Endothelial cell of umbilical vein (primary cell): ENCODE results near the gene PDK1.

Experiments
- EZH2 ChIP-seq: IDR thresholded peaks from 2 replicates; pipeline ENCODE4 v1.6.1; 2012; ENCODE audit warnings: borderline replicate concordance, low read depth, mild to moderate bottlenecking, moderate library complexity, low read length, inconsistent platforms; ENCODE audit not compliant: severe bottlenecking
- POLR2A ChIP-seq: IDR thresholded peaks from 2 replicates; pipeline ENCODE4 v1.6.1; 2012; ENCODE audit warnings: low read depth, mild to moderate bottlenecking, control low read depth, low read length
- POLR2AphosphoS5 ChIP-seq: IDR thresholded peaks from 2 replicates; pipeline ENCODE4 v1.6.1; 2012; ENCODE audit warnings: low read depth, mild to moderate bottlenecking, control low read depth, low read length, moderate library complexity; ENCODE audit not compliant: insufficient read depth
- TF ChIP-seq, protein P1 (sequence below), 2 donors: IDR thresholded peaks; 1 replicate in 1 of 2; 2 replicates in 1 of 2; pipeline ENCODE4 v1.5.1; 2011; ENCODE audit warnings: low read length in 2 of 2, mild to moderate bottlenecking in 2 of 2, moderate library complexity in 2 of 2, control low read depth in 1 of 2, inconsistent platforms in 1 of 2, low read depth in 1 of 2; ENCODE audit not compliant: insufficient read depth in 1 of 2; ENCODE audit errors: extremely low read depth in 1 of 2

DNA sequence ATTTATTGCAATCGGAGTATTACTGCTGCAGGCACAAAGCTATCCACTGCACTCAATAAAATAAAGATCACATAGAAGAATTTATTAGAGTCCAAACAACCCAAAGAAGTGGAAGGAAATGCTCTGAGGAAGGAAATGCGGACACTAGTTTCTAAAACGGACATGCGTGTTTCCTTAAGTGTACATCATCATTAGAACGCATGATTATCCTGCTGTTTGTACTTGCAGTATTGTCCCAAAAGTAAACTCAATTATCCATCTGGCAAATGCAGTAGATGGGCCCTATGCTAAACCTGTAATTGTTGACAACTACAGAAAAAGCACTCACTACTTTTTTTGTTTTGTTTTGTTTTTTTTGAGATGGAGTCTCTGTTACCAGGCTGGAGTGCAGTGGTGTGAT, 53.6 kb downstream of the PDK1 start:
- TF ChIP-seq POLR2A (no peak), EZH2 (no peak), POLR2AphosphoS5 (no peak)
- TF ChIP-seq, protein P1, sequence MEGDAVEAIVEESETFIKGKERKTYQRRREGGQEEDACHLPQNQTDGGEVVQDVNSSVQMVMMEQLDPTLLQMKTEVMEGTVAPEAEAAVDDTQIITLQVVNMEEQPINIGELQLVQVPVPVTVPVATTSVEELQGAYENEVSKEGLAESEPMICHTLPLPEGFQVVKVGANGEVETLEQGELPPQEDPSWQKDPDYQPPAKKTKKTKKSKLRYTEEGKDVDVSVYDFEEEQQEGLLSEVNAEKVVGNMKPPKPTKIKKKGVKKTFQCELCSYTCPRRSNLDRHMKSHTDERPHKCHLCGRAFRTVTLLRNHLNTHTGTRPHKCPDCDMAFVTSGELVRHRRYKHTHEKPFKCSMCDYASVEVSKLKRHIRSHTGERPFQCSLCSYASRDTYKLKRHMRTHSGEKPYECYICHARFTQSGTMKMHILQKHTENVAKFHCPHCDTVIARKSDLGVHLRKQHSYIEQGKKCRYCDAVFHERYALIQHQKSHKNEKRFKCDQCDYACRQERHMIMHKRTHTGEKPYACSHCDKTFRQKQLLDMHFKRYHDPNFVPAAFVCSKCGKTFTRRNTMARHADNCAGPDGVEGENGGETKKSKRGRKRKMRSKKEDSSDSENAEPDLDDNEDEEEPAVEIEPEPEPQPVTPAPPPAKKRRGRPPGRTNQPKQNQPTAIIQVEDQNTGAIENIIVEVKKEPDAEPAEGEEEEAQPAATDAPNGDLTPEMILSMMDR (IDR thresholded peaks at IDR 0.05; ENCODE audit: extremely low read depth in 1 of 2, insufficient read depth in 1 of 2, low read depth in 1 of 2, low read length in 2 of 2) = no peak
